HepG2 (cell line): ENCODE results near the gene GRIFIN. TPM values are rescaled to one million over a fixed set of nuclear protein-coding genes. Genes with fewer than 3 reads are reported as not detected.

Experiments
- HNRNPLL ChIP-seq: fragments of 200-400 bp; formaldehyde crosslinking; IDR thresholded peaks from 2 replicates; pipeline ENCODE4 v1.6.1; 2017; ENCODE audit warnings: mild to moderate bottlenecking, low read depth, low read length; ENCODE audit not compliant: poor library complexity, severe bottlenecking
- HNRNPUL1 ChIP-seq: fragments of 200-400 bp; formaldehyde crosslinking; IDR thresholded peaks from 2 replicates; pipeline ENCODE4 v1.6.1; 2017; ENCODE audit warnings: low read depth, mild to moderate bottlenecking, low read length, moderate library complexity
- KAT8 ChIP-seq: IDR thresholded peaks from 2 replicates; pipeline ENCODE4 v1.6.1; 2016; ENCODE audit warnings: missing genetic modification reagents, missing compliant biosample characterization
- MEIS2 ChIP-seq: sonication (generic); formaldehyde crosslinking; IDR thresholded peaks from 2 replicates; pipeline ENCODE4 v1.9.0; 2021; ENCODE audit warnings: mild to moderate bottlenecking, missing genetic modification reagents
- NFIB ChIP-seq: sonication (generic); formaldehyde crosslinking; IDR thresholded peaks from 2 replicates; pipeline ENCODE4 v1.9.0; 2021; ENCODE audit warnings: missing genetic modification reagents, mild to moderate bottlenecking, borderline replicate concordance
- PRPF4 ChIP-seq: fragments of 200-400 bp; formaldehyde crosslinking; IDR thresholded peaks from 2 replicates; pipeline ENCODE4 v1.6.1; 2016; ENCODE audit warnings: low read length, low read depth; ENCODE audit not compliant: poor library complexity, severe bottlenecking
- SAP130 ChIP-seq: IDR thresholded peaks from 2 replicates; pipeline ENCODE4 v1.6.1; 2016; ENCODE audit warnings: low read depth
- SOX5 ChIP-seq: IDR thresholded peaks from 2 replicates; pipeline ENCODE4 v1.6.1; 2016; ENCODE audit warnings: borderline replicate concordance
- SOX6 ChIP-seq, 2 experiments: fragments of 450-650 bp in 1 of 2; sonication (generic) in 1 of 2; formaldehyde crosslinking in 1 of 2; IDR thresholded peaks; 2 replicates each; pipeline versions ENCODE4 v1.4.0 to v1.6.1; 2017 to 2020; ENCODE audit warnings: antibody characterized with exemption in 1 of 2, mild to moderate bottlenecking in 1 of 2, missing genetic modification reagents in 1 of 2
- SP4 ChIP-seq: sonication (generic); formaldehyde crosslinking; IDR thresholded peaks from 2 replicates; pipeline ENCODE4 v1.8.1; 2023; ENCODE audit warnings: mild to moderate bottlenecking, missing genetic modification reagents
- TBX3 ChIP-seq: fragments of 450-650 bp; IDR thresholded peaks from 2 replicates; pipeline ENCODE4 v1.6.1; 2017; ENCODE audit warnings: antibody characterized with exemption, mild to moderate bottlenecking, inconsistent platforms, borderline replicate concordance
- ZFY ChIP-seq: sonication (generic); formaldehyde crosslinking; IDR thresholded peaks from 2 replicates; pipeline ENCODE4 v1.4.0; 2020; ENCODE audit warnings: missing genetic modification reagents
- ZNF335 ChIP-seq: sonication (generic); formaldehyde crosslinking; IDR thresholded peaks from 2 replicates; pipeline ENCODE4 v1.4.0; 2020; ENCODE audit warnings: missing genetic modification reagents
- ZNF484 ChIP-seq: sonication (generic); formaldehyde crosslinking; IDR thresholded peaks from 2 replicates; pipeline ENCODE4 v1.5.1; 2020; ENCODE audit warnings: mild to moderate bottlenecking, low read depth, missing genetic modification reagents, borderline replicate concordance
- ZNF501 ChIP-seq: sonication (generic); formaldehyde crosslinking; IDR thresholded peaks from 2 replicates; pipeline ENCODE4 v1.5.1; 2020; ENCODE audit warnings: mild to moderate bottlenecking, moderate library complexity, missing genetic modification reagents
- ZNF569 ChIP-seq: sonication (generic); formaldehyde crosslinking; IDR thresholded peaks from 2 replicates; pipeline ENCODE4 v1.5.0; 2020; ENCODE audit warnings: mild to moderate bottlenecking, missing genetic modification reagents, moderate library complexity, borderline replicate concordance
- ZNF598 ChIP-seq: sonication (generic); formaldehyde crosslinking; IDR thresholded peaks from 2 replicates; pipeline ENCODE4 v1.5.1; 2020; ENCODE audit warnings: mild to moderate bottlenecking, missing genetic modification reagents, borderline replicate concordance
- polyA plus RNA-seq, 8 experiments: library from polyadenylated mRNA; depleted of rRNA in 3 of 8; stranded (reverse) in 7 of 8; unstranded in 1 of 8; fragments of >200 nt; fragmentation: Illumina TruSeq in 4 of 8; extraction: Trizol in 4 of 8; gene quantifications; 2 replicates each; pipeline versions ENCODE4 v1.2.1 to v1.2.3, GENCODE V29; 2011 to 2016; ENCODE audit warnings: low read depth in 4 of 8, missing spikeins in 1 of 8, mixed read lengths in 1 of 8; ENCODE audit not compliant: insufficient read depth in 1 of 8
- total RNA-seq, 5 experiments: library from RNA; depleted of rRNA; stranded (reverse); fragments of >200 nt; fragmentation: Illumina TruSeq; extraction: Trizol; gene quantifications; 2 replicates each; pipeline ENCODE4 v1.2.3, GENCODE V29; 2016; ENCODE audit warnings: low read depth in 1 of 5
- TF ChIP-seq, protein P1 (sequence below): sonication (generic); formaldehyde crosslinking; IDR thresholded peaks from 2 replicates; pipeline ENCODE4 v1.8.1; 2023; ENCODE audit warnings: missing genetic modification reagents, mild to moderate bottlenecking, borderline replicate concordance
- TF ChIP-seq, protein P2 (sequence below): sonication (generic); formaldehyde crosslinking; IDR thresholded peaks from 2 replicates; pipeline ENCODE4 v1.4.0; 2020; ENCODE audit warnings: missing genetic modification reagents, borderline replicate concordance
- TF ChIP-seq, protein P3 (sequence below): sonication (generic); formaldehyde crosslinking; IDR thresholded peaks from 2 replicates; pipeline ENCODE4 v1.8.0; 2022; ENCODE audit warnings: missing genetic modification reagents, mild to moderate bottlenecking, inconsistent platforms, borderline replicate concordance

GRIFIN gene
- total and polyA plus RNA-seq, 2 of the 13 experiments (the other 11 are each of a cell fraction or from before 2014, with no cell fraction given), result not detected

DNA sequence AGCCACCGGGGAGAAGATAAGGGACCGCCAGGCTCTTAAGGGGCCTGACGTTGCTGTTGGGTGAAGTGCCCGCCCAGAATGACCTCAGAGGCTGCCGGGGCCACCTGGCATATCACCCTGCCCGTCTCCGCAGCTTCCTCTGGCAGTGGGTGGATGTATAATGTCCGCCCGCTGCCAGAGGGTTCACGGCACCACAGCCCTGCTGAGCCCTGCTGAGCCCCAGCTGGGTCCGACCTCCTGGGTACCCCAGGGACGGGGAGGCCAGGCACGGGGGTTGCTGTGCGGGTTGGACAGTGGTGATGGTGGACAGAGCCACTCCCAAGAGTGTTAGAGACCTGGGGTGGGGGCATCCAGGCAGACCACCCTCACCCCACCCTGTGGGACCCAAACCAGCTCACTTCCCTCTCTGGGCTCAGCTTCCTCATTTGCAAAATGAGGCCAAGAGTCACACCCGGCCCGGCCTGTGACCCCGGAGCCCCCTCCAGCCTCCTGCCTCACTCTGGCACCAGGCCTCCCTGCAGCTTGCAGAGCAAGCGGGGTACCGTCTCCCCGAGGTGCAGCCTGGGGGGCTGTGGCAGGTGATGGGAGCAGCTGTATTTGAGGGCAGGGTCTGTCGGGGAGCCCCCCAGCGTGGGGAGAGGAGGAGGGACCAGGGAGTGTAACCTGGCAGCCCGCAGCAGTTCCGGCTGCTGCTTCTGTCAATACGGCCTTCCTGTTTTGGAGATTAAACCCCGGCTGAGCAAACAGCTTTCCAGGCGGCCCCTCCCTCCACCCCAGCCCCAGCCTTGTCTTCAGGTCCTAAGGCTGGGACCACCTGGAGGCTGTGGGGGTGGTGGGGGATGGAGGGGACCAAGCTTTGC is 34.9 kb upstream of the GRIFIN start (continued):
- TF ChIP-seq SAP130 (CRISPR knock-in tag) (peak; percentile 49; the same call in 1 of the 2 replicates), TBX3 (no peak), KAT8 (CRISPR knock-in tag) (peak; percentile 36; the same call in 1 of the 2 replicates), HNRNPLL (peak; percentile 6), SOX5 (CRISPR knock-in tag) (peak; percentile 46; the same call in 1 of the 2 replicates), PRPF4 (no peak), NFIB (CRISPR knock-in tag) (no peak), ZNF501 (CRISPR knock-in tag) (0 out of 2 replicates have a peak, but pooled peaks have one; percentile 50), ZNF484 (CRISPR knock-in tag) (no peak), HNRNPUL1 (no peak), SP4 (peak; percentile 71; the same call in 1 of the 2 replicates), MEIS2 (CRISPR knock-in tag) (peak; percentile 26; the same call in 1 of the 2 replicates), ZNF335 (CRISPR knock-in tag) (no peak), SOX6 (IDR thresholded peaks at IDR 0.05) (no peak), SOX6 (CRISPR knock-in tag; IDR thresholded peaks at IDR 0.05) (peak; percentile 63), ZFY (CRISPR knock-in tag) (peak; percentile 35; the same call in 1 of the 2 replicates), ZNF598 (CRISPR knock-in tag) (no peak), ZNF569 (CRISPR knock-in tag) (no peak)
- TF ChIP-seq, protein P1, sequence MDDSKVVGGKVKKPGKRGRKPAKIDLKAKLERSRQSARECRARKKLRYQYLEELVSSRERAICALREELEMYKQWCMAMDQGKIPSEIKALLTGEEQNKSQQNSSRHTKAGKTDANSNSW (CRISPR knock-in tag), result no peak
- TF ChIP-seq, protein P2, sequence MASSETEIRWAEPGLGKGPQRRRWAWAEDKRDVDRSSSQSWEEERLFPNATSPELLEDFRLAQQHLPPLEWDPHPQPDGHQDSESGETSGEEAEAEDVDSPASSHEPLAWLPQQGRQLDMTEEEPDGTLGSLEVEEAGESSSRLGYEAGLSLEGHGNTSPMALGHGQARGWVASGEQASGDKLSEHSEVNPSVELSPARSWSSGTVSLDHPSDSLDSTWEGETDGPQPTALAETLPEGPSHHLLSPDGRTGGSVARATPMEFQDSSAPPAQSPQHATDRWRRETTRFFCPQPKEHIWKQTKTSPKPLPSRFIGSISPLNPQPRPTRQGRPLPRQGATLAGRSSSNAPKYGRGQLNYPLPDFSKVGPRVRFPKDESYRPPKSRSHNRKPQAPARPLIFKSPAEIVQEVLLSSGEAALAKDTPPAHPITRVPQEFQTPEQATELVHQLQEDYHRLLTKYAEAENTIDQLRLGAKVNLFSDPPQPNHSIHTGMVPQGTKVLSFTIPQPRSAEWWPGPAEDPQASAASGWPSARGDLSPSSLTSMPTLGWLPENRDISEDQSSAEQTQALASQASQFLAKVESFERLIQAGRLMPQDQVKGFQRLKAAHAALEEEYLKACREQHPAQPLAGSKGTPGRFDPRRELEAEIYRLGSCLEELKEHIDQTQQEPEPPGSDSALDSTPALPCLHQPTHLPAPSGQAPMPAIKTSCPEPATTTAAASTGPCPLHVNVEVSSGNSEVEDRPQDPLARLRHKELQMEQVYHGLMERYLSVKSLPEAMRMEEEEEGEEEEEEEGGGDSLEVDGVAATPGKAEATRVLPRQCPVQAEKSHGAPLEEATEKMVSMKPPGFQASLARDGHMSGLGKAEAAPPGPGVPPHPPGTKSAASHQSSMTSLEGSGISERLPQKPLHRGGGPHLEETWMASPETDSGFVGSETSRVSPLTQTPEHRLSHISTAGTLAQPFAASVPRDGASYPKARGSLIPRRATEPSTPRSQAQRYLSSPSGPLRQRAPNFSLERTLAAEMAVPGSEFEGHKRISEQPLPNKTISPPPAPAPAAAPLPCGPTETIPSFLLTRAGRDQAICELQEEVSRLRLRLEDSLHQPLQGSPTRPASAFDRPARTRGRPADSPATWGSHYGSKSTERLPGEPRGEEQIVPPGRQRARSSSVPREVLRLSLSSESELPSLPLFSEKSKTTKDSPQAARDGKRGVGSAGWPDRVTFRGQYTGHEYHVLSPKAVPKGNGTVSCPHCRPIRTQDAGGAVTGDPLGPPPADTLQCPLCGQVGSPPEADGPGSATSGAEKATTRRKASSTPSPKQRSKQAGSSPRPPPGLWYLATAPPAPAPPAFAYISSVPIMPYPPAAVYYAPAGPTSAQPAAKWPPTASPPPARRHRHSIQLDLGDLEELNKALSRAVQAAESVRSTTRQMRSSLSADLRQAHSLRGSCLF (CRISPR knock-in tag), result no peak
- TF ChIP-seq, protein P3, sequence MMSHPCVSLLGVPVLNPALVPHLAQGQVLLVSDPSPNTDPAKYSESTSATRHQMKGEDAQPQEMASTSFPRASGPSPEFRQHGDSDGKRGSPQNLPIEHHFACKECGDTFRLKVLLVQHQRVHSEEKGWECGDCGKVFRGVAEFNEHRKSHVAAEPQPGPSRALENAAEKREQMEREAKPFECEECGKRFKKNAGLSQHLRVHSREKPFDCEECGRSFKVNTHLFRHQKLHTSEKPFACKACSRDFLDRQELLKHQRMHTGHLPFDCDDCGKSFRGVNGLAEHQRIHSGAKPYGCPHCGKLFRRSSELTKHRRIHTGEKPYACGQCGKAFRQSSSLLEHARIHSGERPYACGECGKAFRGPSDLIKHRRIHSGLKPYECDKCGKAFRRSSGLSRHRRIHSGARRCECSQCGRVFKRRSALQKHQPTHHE (CRISPR knock-in tag), result no peak
